Upper lobe of left lung (tissue), 4 donors: ENCODE data around the gene PRKN.

Experiments used
- CTCF ChIP-seq, 6 experiments: fragments of 450-650 bp in 4 of 6; fragments of 200-600 bp in 2 of 6; sonication (generic) in 2 of 6; IDR thresholded peaks; one replicate each; pipeline ENCODE4 v1.5.1; 2016 to 2019; ENCODE audit warnings: antibody characterized with exemption in 6 of 6
- EP300 ChIP-seq, 4 donors: sonication (generic); formaldehyde crosslinking; IDR thresholded peaks; one replicate each; pipeline ENCODE4 v1.5.1; 2017; ENCODE audit warnings: antibody characterized with exemption in 4 of 4, control low read depth in 2 of 4
- POLR2A ChIP-seq, 4 donors: fragments of 450-650 bp; IDR thresholded peaks; one replicate each; pipeline ENCODE4 v1.5.1; 2016 to 2017; ENCODE audit warnings: antibody characterized with exemption in 4 of 4, mild to moderate bottlenecking in 2 of 4
- POLR2AphosphoS5 ChIP-seq, 2 donors: sonication (generic); formaldehyde crosslinking; IDR thresholded peaks; one replicate each; pipeline ENCODE4 v1.5.1; 2017; ENCODE audit warnings: antibody characterized with exemption in 2 of 2

GRCh38 chr6:161503570-161503969 is 1224.0 kb downstream of the PRKN start:
- TF ChIP-seq CTCF (IDR thresholded peaks at IDR 0.05) (no peak), POLR2A (IDR thresholded peaks at IDR 0.05) (no peak), POLR2AphosphoS5 (IDR thresholded peaks at IDR 0.05) (no peak), EP300 (IDR thresholded peaks at IDR 0.05) (no peak)
